K562 (cell line): Measurements from ENCODE around the gene YKT6. TPM values are rescaled to one million over a fixed set of nuclear protein-coding genes. Genes with fewer than 3 reads are reported as not detected.

Experiments
- MXI1 ChIP-seq: IDR thresholded peaks from 2 replicates; pipeline ENCODE4 v1.6.1; 2011; ENCODE audit warnings: low read depth, mild to moderate bottlenecking, improper control_type of control experiment, low read length
- NR2C2 ChIP-seq, 2 experiments: fragments of 200-800 bp in 1 of 2; sonication (Bioruptor generic) in 1 of 2; sonication (generic) in 1 of 2; formaldehyde crosslinking in 1 of 2; IDR thresholded peaks; 2 replicates each; pipeline versions ENCODE4 v1.6.1 to v1.8.0; 2016 to 2022; ENCODE audit warnings: mild to moderate bottlenecking in 1 of 2, missing compliant biosample characterization in 1 of 2, missing genetic modification characterization in 1 of 2, missing genetic modification reagents in 1 of 2
- RAD21 ChIP-seq, 2 experiments: fragments of 250-450 bp in 1 of 2; fragments of 450-650 bp in 1 of 2; sonication (Bioruptor Pico) in 1 of 2; formaldehyde crosslinking in 1 of 2; IDR thresholded peaks in 1 of 2; conservative IDR thresholded peaks in 1 of 2; 2 replicates each; pipeline versions ENCODE4 v1.4.0 to v1.8.0; 2020 to 2022; ENCODE audit warnings: mild to moderate bottlenecking in 2 of 2, moderate library complexity in 1 of 2
- RCOR1 ChIP-seq, 2 experiments: IDR thresholded peaks; 2 replicates each; pipeline ENCODE4 v1.6.1; 2012; ENCODE audit warnings: low read depth in 2 of 2, low read length in 2 of 2, borderline replicate concordance in 1 of 2, improper control_type of control experiment in 1 of 2
- SETDB1 ChIP-seq: IDR thresholded peaks from one replicate; pipeline ENCODE4 v1.6.1; 2012; ENCODE audit warnings: low read length, control low read depth, inconsistent platforms
- SMAD4 ChIP-seq: fragments of 250-450 bp; sonication (Bioruptor Pico); conservative IDR thresholded peaks from 2 replicates; pipeline ENCODE4 v1.8.0; 2021; ENCODE audit warnings: inconsistent platforms, mild to moderate bottlenecking, moderate library complexity
- TEAD1 ChIP-seq, 2 experiments: fragments of 450-650 bp in 1 of 2; sonication (generic) in 1 of 2; formaldehyde crosslinking; IDR thresholded peaks; 2 replicates each; pipeline versions ENCODE4 v1.4.0 to v1.8.0; 2020 to 2022; ENCODE audit warnings: mild to moderate bottlenecking in 2 of 2, missing genetic modification reagents in 1 of 2
- polyA plus RNA-seq, 8 experiments: library from polyadenylated mRNA; depleted of rRNA in 4 of 8; stranded (reverse) in 5 of 8; unstranded in 3 of 8; fragments of >200 nt; fragmentation: Nextera tagmentation in 2 of 8; fragmentation: Illumina TruSeq in 1 of 8; extraction: Ambion mirVana in 2 of 8; extraction: Trizol in 1 of 8; gene quantifications; 2 replicates each; pipeline versions ENCODE4 v1.2.1 to v1.2.3, GENCODE V29; 2011 to 2014; ENCODE audit warnings: inconsistent platforms in 1 of 8, missing spikeins in 1 of 8
- total RNA-seq, 7 experiments: library from RNA; depleted of rRNA in 6 of 7; stranded (reverse); fragments of >200 nt in 6 of 7; fragmentation: Illumina TruSeq in 2 of 7; extraction: Trizol in 2 of 7; gene quantifications; 2 replicates each; pipeline versions ENCODE4 v1.2.1 to v1.2.3, GENCODE V29; 2011 to 2021; ENCODE audit warnings: low replicate concordance in 1 of 7
- TF ChIP-seq, protein P1 (sequence below): sonication (generic); formaldehyde crosslinking; IDR thresholded peaks from 2 replicates; pipeline ENCODE4 v1.8.1; 2022; ENCODE audit warnings: missing genetic modification reagents

Gene YKT6
- total and polyA plus RNA-seq, 9 of the 15 experiments (the other 6 are each of a cell fraction or from before 2014, with no cell fraction given) = 1.6 to 90.6 (median 75.1) TPM

- TF ChIP-seq TEAD1 (CRISPR knock-in tag; IDR thresholded peaks at IDR 0.05) = no peak
- TF ChIP-seq MXI1 = no peak
- peak in 1 of 2 experiments; percentile 73; a peak in 2 of 4 replicates for TF ChIP-seq RCOR1 (IDR thresholded peaks at IDR 0.05; ENCODE audit: borderline replicate concordance in 1 of 2, low read depth in 2 of 2, low read length in 2 of 2)
- TF ChIP-seq NR2C2 (CRISPR knock-in tag; IDR thresholded peaks at IDR 0.05) = no peak
- TF ChIP-seq NR2C2 (tag; IDR thresholded peaks at IDR 0.05) = peak; percentile 41; the same call in 1 of the 2 replicates
- TF ChIP-seq RAD21 (CRISPR knock-in tag; conservative IDR thresholded peaks at IDR 0.05 in 1 of 2, IDR thresholded peaks at IDR 0.05 in 1 of 2) = 0 out of 4 replicates have a peak, but pooled peaks of 1 of the 2 experiments have one; percentile 12
- TF ChIP-seq, protein P1, sequence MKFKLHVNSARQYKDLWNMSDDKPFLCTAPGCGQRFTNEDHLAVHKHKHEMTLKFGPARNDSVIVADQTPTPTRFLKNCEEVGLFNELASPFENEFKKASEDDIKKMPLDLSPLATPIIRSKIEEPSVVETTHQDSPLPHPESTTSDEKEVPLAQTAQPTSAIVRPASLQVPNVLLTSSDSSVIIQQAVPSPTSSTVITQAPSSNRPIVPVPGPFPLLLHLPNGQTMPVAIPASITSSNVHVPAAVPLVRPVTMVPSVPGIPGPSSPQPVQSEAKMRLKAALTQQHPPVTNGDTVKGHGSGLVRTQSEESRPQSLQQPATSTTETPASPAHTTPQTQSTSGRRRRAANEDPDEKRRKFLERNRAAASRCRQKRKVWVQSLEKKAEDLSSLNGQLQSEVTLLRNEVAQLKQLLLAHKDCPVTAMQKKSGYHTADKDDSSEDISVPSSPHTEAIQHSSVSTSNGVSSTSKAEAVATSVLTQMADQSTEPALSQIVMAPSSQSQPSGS (CRISPR knock-in tag) = no peak
- peak; percentile 88 for TF ChIP-seq SMAD4 (CRISPR knock-in tag)
- TF ChIP-seq SETDB1 = no peak
These were observed 43.4 kb upstream of the YKT6 start (continued) for GRCh38 chr7:44157116-44158080.
